Uterus (tissue), 2 donors: Measurements from ENCODE around the gene ENPP4.

ENCODE experiments used
- CTCF ChIP-seq, 4 experiments: fragments of 200-600 bp in 2 of 4; fragments of 450-650 bp in 2 of 4; sonication (generic) in 2 of 4; IDR thresholded peaks; one replicate each; pipeline ENCODE4 v1.5.1; 2016 to 2019; ENCODE audit warnings: antibody characterized with exemption in 4 of 4, mild to moderate bottlenecking in 2 of 4, moderate library complexity in 1 of 4
- POLR2A ChIP-seq, 2 donors: fragments of 450-650 bp; IDR thresholded peaks; one replicate each; pipeline ENCODE4 v1.6.1; 2016; ENCODE audit warnings: antibody characterized with exemption in 2 of 2, mild to moderate bottlenecking in 1 of 2, moderate library complexity in 1 of 2

- TF ChIP-seq CTCF (IDR thresholded peaks at IDR 0.05) = no peak
- TF ChIP-seq POLR2A (IDR thresholded peaks at IDR 0.05) = no peak
Observed at GRCh38 chr6:46095251-46095650, 34.5 kb upstream of the ENPP4 start.
